Esophagus squamous epithelium (tissue), 4 donors: ENCODE data around the gene ACSS3.

Source experiments
- CTCF ChIP-seq, 6 experiments: fragments of 450-650 bp in 4 of 6; fragments of 200-600 bp in 2 of 6; sonication (generic) in 2 of 6; IDR thresholded peaks; one replicate each; pipeline ENCODE4 v1.5.1; 2016 to 2019; ENCODE audit warnings: antibody characterized with exemption in 6 of 6, mild to moderate bottlenecking in 4 of 6, moderate library complexity in 4 of 6
- POLR2A ChIP-seq, 4 donors: fragments of 450-650 bp; IDR thresholded peaks; one replicate each; pipeline ENCODE4 v1.6.1; 2017; ENCODE audit warnings: antibody characterized with exemption in 4 of 4, mild to moderate bottlenecking in 4 of 4, moderate library complexity in 3 of 4

GRCh38 chr12:81252228-81252627, 174.3 kb downstream of the ACSS3 start:
- no peak for TF ChIP-seq CTCF (IDR thresholded peaks at IDR 0.05)
- TF ChIP-seq POLR2A (IDR thresholded peaks at IDR 0.05) = no peak
